Uterus (tissue), 2 donors: ENCODE measurements around the gene LPP.

Experiments used
- POLR2A ChIP-seq, 2 donors: fragments of 450-650 bp; IDR thresholded peaks; one replicate each; pipeline ENCODE4 v1.6.1; 2016; ENCODE audit warnings: antibody characterized with exemption in 2 of 2, mild to moderate bottlenecking in 1 of 2, moderate library complexity in 1 of 2
- TF ChIP-seq, protein P1 (sequence below), 4 experiments: fragments of 200-600 bp in 2 of 4; fragments of 450-650 bp in 2 of 4; sonication (generic) in 2 of 4; IDR thresholded peaks; one replicate each; pipeline ENCODE4 v1.5.1; 2016 to 2019; ENCODE audit warnings: antibody characterized with exemption in 4 of 4, mild to moderate bottlenecking in 2 of 4, moderate library complexity in 1 of 4

DNA sequence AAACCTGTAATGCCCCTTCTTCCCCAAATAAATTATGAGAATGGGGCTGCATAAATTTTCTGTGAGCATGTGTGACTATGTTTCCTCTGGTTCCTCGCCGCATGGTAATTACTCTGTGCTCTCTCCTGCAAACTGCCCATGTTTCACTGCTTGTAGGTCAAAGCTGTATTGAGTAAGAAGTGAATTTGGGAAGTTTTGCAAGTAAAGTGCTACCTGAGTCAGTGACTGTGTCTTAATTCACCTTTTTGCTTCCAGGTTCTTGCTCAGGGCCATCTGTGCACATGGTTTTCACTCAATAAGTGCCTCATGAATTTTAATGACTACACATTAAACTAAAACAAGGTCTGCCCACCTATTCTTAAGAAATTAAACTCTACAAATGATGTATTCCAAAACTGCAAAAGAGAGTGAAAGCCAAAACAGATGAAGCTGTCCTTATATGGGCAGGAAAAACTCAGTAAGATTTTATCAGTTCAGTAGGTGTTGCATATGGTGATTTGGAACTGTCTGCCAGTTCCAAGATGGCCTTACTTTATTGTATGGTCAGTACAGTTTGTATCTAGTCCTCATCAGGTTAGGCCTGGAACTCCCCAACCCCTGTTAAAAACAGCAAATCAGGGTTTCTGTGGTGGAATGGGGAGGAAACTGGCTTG, 100.0 kb downstream of the LPP start:
- TF ChIP-seq, protein P1, sequence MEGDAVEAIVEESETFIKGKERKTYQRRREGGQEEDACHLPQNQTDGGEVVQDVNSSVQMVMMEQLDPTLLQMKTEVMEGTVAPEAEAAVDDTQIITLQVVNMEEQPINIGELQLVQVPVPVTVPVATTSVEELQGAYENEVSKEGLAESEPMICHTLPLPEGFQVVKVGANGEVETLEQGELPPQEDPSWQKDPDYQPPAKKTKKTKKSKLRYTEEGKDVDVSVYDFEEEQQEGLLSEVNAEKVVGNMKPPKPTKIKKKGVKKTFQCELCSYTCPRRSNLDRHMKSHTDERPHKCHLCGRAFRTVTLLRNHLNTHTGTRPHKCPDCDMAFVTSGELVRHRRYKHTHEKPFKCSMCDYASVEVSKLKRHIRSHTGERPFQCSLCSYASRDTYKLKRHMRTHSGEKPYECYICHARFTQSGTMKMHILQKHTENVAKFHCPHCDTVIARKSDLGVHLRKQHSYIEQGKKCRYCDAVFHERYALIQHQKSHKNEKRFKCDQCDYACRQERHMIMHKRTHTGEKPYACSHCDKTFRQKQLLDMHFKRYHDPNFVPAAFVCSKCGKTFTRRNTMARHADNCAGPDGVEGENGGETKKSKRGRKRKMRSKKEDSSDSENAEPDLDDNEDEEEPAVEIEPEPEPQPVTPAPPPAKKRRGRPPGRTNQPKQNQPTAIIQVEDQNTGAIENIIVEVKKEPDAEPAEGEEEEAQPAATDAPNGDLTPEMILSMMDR (IDR thresholded peaks at IDR 0.05): no peak
- no peak for TF ChIP-seq POLR2A (IDR thresholded peaks at IDR 0.05)
